SW480 (cell line): ENCODE measurements around the gene ACSBG1.
A peak's percentile ranks its signal among the peaks of the same experiment; 100 is the strongest.

Source experiments
- DNase-seq: peaks from one replicate; pipeline ENCODE4 v3.0.0-alpha.2; 2016; ENCODE audit warnings: low spot score

Gene ACSBG1, protein sequence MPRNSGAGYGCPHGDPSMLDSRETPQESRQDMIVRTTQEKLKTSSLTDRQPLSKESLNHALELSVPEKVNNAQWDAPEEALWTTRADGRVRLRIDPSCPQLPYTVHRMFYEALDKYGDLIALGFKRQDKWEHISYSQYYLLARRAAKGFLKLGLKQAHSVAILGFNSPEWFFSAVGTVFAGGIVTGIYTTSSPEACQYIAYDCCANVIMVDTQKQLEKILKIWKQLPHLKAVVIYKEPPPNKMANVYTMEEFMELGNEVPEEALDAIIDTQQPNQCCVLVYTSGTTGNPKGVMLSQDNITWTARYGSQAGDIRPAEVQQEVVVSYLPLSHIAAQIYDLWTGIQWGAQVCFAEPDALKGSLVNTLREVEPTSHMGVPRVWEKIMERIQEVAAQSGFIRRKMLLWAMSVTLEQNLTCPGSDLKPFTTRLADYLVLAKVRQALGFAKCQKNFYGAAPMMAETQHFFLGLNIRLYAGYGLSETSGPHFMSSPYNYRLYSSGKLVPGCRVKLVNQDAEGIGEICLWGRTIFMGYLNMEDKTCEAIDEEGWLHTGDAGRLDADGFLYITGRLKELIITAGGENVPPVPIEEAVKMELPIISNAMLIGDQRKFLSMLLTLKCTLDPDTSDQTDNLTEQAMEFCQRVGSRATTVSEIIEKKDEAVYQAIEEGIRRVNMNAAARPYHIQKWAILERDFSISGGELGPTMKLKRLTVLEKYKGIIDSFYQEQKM

DNA sequence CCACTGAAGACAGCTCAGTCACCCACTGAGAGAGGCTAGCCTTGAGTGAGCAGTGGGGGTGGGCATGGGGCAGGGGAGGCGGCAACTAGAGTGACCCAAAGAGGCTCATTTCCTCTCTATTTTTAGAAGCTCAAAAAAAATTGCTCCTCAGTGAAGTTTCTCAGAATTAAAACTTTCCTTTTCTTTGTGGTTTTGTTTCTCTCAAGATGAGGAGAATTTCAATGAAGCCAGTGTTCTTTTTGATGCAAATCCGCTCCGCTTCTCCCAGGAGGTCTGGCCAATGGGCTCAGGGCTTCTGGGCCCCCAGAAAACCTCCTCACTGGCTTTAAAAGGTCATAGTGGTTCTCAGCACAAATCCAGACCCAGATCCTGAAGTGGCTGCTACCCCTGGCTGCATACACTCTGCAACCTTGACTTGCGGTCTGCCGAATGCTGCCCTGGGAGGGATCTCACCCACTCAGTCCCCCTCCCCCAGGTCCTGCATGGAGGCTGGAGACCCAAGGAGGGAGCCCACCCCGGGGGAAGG, at the start of gene ACSBG1:
Gene ACSBG1 (minus strand): TSS at position 51 of the 526 bp plus-strand sequence. CDS start 64 bp downstream, outside the sequence.
- no peak for DNase-seq

DNA sequence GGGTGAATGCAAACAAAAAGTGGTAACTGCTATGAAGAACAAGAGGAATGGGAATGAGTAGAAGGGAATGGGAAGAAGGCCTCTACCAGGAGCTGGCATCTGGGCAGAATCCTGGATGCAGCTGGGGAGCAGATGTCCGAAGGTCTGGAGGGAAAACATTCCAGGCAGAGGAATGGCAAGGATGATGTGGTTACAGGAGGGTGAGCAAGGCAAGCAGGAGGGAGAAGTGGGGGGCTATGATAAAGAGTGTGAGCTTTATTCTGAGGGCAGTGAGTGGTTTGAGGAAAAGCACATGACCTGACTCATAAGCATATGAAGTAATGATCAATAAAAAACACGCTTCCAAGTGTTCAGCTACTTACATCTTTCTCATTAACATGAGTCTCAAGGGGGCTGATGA, 48.0 kb upstream of the ACSBG1 start:
- no peak for DNase-seq

DNA sequence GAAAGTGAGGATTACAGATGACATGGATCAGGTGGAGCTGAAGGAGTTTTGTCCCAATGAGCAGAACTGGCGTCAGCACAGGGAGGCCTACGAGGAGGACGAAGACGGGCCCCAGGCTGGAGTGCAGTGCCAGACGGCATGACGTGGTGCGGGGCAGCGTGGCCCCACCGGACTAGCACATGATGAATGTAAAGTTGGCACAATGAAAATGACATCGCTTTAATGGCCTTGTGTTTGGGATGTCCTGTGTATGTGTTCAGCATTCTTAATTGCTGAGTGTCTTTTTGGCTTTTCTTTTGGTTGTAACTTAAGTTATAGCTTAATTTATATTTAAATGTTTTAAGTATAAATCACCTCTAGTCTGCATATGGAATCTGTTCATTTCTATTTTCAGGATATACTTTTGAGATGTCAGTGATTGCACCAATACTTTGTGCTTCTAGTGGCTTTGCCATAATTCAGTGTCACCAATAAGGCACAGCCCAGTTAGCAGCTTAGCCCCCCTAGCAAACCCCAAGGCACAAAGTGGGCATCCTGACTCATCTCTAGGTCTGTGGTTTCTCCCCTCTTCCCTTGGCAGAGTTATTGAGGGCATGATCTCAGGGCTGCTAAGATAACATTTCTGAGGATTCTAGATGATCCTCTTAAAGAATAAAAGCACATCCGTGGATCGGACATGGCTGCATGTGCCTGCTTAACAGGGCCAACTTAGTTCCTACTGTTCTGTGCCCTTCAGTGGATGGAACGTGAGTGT, 46.1 kb upstream of the ACSBG1 start:
- no peak for DNase-seq

DNA sequence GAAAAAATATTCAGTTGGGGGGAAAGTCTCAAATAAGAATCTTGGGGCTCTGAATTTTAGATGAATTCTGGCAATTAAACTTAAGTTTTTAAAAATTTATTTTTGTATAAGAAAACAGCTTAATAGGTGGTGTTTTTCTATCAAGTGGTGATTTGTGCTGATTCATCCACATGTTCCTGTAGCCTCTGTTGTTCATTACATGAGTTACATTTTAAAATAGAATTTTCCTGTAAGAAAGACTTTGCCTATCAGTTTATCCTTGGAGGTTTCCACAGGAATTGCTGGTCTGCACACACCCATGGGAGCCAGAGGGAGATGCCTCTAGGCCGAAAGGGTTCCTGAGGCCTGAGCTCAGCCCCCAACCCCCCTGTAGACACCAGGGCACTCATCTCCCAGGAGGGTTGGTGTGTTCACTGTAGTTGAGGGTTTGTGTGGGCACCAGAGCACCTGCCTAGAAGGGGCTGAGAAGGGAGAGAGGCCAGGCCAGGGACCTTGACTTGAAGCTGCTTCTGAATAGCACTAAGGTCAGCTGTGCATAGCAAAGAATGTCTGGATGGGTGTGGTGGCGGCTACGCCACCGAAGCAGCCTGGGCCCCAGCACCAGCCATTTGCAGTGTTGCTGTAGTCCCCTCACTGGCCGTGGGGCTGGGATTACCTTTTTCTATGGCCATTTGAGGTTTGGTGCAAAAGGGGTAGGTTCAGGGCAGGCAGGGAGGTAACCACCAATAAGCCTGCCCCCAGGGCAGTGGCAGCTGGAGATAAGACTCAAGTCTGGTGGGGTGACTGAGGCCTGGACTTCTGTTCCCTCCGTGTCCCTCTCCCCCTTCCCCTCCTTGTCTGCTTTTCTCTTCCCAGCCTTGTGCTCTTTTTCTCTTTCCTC, 41.9 kb upstream of the ACSBG1 start:
- DNase-seq: no peak

DNA sequence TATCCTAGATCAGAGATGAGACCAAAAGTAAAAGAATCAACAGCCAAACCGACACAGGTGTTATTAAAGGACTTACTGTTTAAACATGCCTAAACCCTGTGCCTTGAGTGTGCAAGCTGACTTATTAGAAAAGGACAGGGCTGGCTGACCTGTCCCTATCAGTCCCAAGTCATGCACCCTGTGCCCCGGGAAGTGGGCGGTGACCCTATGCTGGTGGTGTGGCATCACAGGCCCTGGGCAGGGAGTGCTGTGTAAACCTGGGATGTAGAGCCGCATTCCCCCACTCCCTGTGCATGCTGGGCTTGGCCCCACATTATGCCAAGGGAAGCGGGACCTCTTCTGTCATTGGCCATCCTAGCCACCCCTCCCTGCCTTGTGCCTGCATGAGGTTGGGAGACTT, 40.6 kb upstream of the ACSBG1 start:
- DNase-seq: no peak

DNA sequence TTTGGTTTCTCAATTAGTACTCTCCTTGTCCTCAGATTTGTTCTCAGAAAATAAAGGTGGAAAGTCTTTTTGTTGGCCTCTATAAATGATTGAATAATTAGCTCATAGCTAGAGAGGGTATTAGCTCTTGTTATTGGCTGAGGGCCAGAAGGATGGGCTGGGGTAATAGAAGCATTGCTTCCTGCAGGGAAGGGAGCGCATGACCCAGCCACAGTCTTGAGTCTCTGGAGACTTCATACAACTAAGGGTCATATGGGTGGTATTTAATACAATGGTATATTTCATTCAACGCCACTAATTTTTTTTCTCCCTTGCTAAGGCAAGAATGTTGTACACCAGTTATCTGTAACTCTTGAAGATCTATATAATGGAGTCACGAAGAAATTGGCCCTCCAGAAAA, 38.4 kb upstream of the ACSBG1 start:
- no peak for DNase-seq

DNA sequence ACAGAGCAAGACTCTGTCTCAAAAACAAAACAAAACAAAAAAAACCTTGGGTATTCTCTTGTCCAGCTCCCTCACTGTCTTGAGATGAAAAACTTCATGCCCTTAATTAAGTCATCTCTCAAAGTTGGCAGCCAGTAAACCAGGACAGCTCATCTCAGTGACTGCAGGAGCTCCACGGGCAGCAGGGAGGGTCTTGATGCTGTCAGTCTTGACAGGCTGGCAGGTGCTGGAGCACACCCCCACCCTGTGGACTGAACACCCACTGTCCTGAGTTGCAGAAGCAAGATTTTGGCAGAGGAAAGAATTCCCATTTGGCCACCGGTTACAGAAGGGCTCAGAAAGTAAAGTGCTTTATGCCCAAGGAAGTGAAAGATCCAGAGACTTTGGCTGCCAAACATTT, 38.0 kb upstream of the ACSBG1 start:
- no peak for DNase-seq

DNA sequence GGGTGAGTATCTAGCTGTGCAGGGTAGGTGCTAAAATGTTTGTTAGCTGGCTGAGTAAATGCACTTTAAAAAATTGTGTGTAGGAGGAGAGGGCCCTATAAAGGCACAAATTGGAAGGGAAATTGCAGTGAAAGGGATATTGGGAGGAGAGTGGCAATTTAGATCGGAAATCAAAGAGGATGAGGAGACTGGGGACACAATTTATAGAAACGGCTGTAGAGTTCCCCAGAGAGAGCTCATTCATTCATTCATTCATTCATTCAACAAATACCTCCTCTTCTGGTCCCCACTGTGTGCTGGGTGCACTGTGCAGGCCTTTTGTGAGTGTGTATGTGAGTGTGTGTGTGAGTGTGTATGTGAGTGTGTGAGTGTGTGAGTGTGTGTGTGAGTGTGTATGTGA, 32.4 kb upstream of the ACSBG1 start:
- no peak for DNase-seq

DNA sequence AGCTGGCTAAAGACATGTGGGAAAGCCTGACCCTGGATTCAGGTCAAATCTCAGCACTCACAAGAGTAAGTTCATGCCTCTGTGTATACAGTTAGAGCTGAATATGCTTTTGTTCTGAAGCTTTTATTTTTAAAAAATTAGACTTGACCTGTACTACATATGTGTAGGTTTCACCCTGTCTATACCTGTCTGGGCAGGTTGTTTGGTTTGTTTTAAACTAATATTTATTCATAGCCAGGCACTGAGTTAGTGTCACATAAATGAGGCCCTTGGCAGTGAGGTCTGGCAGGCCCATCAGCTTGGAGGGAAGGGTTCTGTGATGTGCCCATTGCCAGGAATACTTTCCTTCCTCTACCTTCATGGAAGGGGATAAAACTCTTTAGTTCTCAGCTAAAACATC, 31.9 kb upstream of the ACSBG1 start:
- no peak for DNase-seq

DNA sequence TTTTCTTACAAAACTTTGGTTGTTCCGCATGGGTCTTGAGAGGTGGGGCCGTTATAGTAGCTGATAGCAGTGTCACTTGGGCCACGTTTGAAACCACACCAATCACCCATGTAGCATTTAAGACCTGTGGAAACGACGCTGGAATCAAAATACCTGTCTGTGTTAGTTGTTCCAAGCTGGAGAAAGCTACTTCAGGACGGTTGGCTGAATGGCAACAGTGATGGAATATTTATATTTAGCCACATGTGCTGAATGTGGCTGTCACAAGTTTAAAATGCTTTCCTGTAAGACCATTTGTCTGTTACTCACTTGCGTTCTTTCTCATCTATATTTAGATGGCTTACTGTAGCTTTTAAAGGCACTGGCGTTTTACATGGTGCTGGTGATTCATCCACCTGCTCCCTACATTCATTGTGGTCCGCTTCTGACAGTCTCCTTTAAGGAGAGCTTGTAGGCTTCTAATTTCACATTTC, 31.4 kb upstream of the ACSBG1 start:
- peak; percentile 42 for DNase-seq

DNA sequence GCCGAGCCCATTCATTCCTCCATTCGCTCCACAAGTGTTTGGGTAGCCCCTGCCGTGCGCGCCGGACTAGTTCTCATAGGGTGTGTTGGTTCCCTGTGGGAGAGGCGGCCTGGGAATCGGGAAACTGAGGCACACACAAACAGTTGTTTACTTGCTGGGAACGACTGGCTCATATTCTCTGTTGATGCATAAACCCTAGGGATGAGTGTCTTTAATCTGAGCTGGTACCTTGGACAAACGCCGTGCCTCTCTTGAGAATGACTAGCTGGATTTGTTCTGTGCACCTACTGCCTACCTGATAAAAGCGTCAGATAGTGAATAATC, 30.7 kb upstream of the ACSBG1 start:
- DNase-seq: no peak

DNA sequence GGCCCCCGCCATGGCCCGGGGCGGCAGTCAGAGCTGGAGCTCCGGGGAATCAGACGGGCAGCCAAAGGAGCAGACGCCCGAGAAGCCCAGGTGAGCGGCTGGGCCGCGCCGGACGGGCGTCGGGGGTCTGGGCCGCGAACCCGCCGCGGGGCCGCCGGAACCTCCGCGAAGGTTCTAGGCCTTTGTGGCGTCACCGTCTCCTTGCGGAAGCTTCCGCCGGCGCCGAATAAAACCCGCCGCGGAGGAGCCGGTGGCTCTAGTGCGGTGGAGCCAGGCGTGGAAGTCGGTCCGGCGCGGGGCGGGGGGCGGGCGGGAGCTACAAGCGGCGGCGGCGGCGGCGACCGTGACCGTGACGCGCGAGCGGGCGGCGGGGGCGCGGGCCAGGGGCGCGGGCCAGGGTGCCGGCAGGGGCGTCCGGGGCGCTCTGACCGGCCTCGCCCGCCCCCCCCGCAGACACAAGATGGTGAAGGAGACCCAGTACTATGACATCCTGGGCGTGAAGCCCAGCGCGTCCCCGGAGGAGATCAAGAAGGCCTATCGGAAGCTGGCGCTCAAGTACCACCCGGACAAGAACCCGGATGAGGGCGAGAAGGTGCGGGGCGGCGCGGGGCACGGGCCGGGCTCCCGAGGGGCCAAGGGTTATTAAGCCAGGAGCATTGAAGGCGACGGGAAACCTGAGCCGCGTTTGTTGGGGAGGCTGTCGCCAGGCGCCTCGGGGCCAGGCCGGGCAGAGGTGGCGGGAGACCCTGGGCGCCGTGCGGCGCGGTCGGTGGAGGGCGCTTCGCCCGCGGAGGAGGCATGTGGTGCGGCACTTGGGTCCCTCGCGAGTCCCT, 30.2 kb upstream of the ACSBG1 start, which contains the start of gene DNAJA4:
Gene DNAJA4 (plus strand): TSS at position 259 of the 833 bp plus-strand sequence. CDS start 202 bp downstream, at position 461.
- peak; percentile 43 for DNase-seq

DNA sequence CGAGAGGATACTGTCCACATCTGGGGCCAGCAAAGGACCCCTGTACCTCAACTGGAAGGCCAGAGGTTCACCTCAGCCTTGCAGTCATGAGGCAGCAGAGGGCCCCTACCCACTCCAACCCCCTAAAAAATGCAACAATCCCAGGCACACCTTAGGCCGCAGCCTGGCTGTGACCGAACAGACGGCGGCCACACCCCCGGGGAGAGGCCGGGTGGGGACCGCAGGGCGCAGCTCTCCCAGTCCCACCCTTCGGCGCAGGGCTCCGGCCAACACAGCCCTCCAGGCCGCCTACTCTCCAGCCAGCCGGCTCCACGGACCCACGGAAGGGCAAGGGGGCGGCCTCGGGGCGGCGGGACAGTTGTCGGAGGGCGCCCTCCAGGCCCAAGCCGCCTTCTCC, 29.5 kb upstream of the ACSBG1 start:
- DNase-seq: peak; percentile 39

DNA sequence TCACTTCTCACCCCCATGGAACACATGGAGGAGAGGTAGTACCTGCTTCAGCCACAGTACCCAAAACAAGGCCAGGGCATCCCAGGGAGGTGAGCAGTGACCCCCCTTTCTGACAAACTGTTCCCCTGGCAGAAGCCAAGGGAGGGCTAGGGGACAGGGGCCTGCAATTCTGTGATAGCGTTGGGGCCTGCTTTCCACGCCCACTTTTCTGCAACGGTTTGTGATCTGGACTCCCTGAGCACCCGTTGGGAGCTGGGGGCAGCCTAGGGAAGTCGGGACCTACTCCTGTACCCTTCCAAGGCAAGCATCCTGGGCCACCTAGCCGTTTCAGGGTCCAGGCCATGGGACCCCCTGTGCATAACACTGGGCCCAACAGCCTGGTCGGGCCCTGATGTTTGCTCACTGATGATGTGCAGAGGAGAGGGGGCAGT, 29.0 kb upstream of the ACSBG1 start:
- no peak for DNase-seq

DNA sequence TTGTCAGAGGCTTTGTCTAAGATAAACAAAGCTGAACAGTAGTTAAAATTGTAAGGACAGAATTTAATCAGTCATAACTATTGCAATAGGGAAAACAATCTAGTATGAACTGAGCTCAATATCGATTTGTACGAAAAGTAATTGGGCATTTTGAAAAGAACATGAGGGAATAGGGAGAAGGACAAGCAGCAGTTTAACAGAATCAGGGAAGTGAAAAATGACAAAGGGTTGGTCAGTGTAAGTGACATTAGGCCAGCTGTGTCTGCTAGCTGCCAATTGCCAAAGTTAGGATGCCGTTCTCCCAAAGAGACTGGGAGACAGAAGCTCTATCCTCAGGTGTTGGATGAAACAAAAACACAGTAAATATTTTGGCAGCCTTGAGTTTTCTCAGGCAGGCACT, 26.7 kb upstream of the ACSBG1 start:
- no peak for DNase-seq

DNA sequence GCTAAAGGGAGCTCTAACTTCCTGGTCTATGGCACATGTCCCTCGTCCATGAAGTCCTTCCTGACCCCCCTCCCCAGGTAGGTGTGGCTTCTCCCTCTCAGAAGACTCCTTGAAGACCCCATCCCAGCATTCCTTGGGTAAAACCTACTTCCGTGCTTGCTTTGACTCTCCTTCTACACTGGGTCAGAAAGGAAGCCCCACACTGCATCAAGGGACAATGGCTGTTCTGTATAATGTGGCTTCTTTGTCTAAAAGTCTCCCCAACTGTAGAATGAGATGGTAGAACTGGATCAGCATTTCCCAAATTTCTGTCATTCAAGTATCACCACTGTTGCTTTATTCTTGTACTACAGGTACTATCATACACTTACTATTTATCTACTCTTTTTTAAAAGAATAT, 26.1 kb upstream of the ACSBG1 start:
- DNase-seq: no peak

DNA sequence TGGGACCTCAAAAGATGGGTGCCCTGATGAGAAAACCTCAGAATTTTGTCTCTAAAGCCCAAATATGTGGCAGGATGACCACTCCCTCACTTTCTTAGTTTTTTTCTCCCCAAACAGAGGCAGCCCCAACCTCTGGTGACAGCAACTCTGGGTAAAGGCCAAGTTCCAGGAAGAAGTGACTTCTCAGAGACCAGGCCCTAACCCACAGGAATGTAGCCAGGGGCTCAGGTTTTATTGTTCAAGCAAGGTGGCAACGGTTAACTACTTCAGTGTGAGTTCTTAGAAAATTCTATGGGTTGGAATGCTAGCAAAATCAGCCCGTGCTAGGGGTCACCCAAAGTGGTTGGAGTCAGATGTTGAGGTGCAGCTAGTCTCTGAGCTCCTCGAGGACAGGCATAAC, 24.9 kb upstream of the ACSBG1 start:
- peak; percentile 22 for DNase-seq

DNA sequence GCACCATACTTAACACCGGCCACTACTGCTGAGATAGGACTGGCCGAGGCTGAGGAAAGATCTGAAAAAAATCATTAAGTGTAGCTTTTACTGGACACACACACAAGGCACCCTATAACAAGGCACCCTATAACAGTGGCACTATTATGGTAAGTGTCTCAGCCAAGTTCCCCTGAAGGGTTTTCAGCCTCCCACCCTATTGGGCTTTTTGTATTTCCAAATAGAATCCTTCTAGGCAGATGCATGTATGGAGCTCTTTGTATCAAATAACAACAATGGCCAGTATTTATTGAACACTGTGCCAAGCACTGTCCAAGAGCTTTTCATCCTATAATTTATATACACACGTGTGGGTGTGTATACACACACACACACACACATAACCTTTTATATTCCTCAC, 23.3 kb upstream of the ACSBG1 start:
- DNase-seq: no peak

DNA sequence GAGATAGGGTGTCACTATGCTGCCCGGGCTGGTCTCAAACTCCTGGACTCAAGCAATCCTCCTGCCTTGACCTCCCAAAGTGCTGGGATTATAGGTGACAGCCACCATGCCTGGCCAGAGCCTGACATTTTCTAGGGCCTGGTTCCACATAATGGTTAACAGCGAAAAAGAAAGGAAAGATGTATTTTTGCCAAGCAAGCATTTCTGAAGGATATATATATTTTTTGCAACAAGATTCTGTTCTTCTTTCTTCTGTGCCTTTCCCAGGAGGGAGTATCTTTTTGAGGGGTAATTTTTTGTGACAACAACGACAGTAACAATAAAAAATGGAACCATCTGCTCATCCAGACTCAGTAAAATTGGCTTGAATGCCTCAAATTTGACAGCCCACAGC, 21.7 kb upstream of the ACSBG1 start:
- no peak for DNase-seq

DNA sequence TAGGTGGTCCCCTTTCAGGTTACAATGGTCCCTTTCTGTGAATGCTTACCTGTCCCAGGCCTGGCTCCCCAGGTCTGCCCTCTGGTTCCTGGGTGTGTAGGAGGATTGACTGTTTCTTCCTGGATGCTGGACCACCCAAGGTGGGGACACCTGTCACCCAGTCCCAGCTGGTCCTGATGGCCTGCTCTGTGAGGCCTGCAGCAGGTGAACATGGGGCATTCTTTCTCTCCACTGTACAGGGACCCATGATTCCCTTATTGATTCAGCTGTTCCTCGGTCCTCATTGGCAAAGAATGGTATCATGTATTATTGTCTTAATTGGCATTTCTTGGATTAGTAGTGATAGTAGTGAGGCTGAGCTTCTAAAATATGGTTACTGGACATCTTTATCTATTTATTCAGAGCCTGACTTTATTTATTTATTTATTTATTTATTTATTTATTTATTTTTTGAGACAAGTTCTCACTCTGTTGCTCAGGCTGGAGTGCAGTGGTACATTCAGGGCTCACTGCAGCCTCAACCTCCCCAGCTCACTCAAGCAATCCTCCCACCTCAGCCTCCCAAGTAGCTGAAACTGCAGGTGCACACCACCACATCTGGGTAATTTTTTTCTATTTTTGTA, 21.2 kb upstream of the ACSBG1 start:
- no peak for DNase-seq
